Measurements from ENCODE around the gene TMBIM6.
"Not testable (repeated sequence)": the region's sequence is repeated elsewhere in the genome, so short reads cannot be mapped to it uniquely, and the experiment has no call there.

The TMBIM6 gene

GRCh38 chr12:49740930-49741881 lies at the start of gene TMBIM6:
TMBIM6 (plus strand) TSS chr12:49741557; CDS start chr12:49752494, 10,937 bp downstream.
- peak; percentile 100 for DNase-seq

GRCh38 chr12:49692851-49693250 lies 48.5 kb upstream of the TMBIM6 start:
- no peak for DNase-seq

GRCh38 chr12:49693931-49694444 lies 47.4 kb upstream of the TMBIM6 start:
- DNase-seq: no peak

GRCh38 chr12:49696723-49697122 lies 44.6 kb upstream of the TMBIM6 start:
- no peak for DNase-seq

GRCh38 chr12:49697808-49698207 lies 43.5 kb upstream of the TMBIM6 start:
- DNase-seq: no peak

GRCh38 chr12:49698619-49699545 lies 42.5 kb upstream of the TMBIM6 start:
- DNase-seq: peak; percentile 66

- DNase-seq: no peak
Measured at GRCh38 chr12:49702009-49702408, 39.3 kb upstream of the TMBIM6 start.

GRCh38 chr12:49702676-49703215 lies 38.6 kb upstream of the TMBIM6 start:
- DNase-seq: no peak

- DNase-seq: no peak
Measured at GRCh38 chr12:49703647-49704137, 37.7 kb upstream of the TMBIM6 start.

GRCh38 chr12:49705479-49706134 lies 35.8 kb upstream of the TMBIM6 start:
- no peak for DNase-seq

- no peak for DNase-seq
Measured at GRCh38 chr12:49706351-49707127, 34.8 kb upstream of the TMBIM6 start.

GRCh38 chr12:49707128-49707811 lies 34.1 kb upstream of the TMBIM6 start, which contains the start of gene FMNL3:
FMNL3 (minus strand) TSS chr12:49707405; CDS start chr12:49707180, 225 bp downstream.
- peak; percentile 34 for DNase-seq

GRCh38 chr12:49707812-49708147 lies 33.6 kb upstream of the TMBIM6 start:
- no peak for DNase-seq

GRCh38 chr12:49708851-49709250 lies 32.5 kb upstream of the TMBIM6 start:
- no peak for DNase-seq

GRCh38 chr12:49713952-49714351 lies 27.4 kb upstream of the TMBIM6 start:
- DNase-seq: not testable (repeated sequence)

- DNase-seq: no peak
Measured at GRCh38 chr12:49716553-49716952, 24.8 kb upstream of the TMBIM6 start.

- DNase-seq: not testable (repeated sequence)
Measured at GRCh38 chr12:49717800-49718199, 23.6 kb upstream of the TMBIM6 start.

- no peak for DNase-seq
Measured at GRCh38 chr12:49720214-49720613, 21.1 kb upstream of the TMBIM6 start.

- not testable (repeated sequence) for DNase-seq
Measured at GRCh38 chr12:49721355-49721754, 20.0 kb upstream of the TMBIM6 start.

GRCh38 chr12:49728446-49728845 lies 12.9 kb upstream of the TMBIM6 start:
- DNase-seq: no peak

- no peak for DNase-seq
Measured at GRCh38 chr12:49730050-49730449, 11.3 kb upstream of the TMBIM6 start.

All from SIG-M5 (cell line).